ENCODE data around the gene CTSD.
"Not testable (repeated sequence)": the region's sequence is repeated elsewhere in the genome, so short reads cannot be mapped to it uniquely, and the experiment has no call there.

Gene CTSD

DNA sequence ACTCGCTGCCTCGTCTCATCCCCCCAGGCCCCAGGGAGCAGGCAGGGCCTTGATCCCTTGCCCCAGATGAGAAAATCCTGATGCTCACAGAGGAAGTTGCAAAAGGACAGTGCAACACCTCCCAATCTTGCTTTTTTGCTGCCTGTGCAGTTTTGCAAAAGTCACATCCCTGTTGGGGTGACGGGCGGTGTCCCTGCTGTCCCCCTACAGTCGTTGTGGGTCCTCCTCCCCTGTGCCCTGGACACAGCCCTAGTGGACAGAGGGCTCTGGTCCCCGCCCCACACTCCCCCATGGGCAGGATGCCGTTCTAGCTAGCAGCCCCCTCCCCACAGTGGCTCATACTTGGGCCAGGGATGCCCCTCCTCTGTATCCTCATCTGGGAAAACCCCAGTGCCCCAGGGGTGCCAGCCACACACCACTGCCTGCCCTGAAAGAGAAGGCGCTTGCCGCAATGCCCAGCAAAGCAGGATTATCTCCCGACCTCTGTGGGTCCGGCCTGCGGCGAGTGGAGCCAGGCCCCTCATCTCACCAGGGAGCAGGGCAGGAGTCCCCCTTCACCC is 18.4 kb upstream of the CTSD start:
- no peak for DNase-seq

DNA sequence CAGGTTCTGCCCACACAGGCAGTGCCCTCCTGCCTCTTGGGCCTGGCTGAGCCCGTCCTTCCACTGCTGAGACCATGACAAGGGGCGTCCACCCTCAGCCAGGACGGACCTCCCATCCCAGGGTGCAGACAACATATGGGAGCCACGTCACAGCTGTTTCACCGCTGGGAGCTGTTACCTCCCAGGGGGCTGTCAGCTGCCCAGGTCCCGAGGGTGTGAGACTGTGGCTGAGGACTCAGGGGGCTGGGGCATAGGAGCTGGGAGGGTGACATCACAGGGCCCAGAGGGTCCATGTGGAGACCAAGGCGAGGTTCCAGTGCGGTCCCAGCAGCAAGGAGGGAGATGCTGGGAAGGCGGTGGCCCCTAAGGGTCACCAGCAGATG is 17.9 kb upstream of the CTSD start:
- no peak for DNase-seq

DNA sequence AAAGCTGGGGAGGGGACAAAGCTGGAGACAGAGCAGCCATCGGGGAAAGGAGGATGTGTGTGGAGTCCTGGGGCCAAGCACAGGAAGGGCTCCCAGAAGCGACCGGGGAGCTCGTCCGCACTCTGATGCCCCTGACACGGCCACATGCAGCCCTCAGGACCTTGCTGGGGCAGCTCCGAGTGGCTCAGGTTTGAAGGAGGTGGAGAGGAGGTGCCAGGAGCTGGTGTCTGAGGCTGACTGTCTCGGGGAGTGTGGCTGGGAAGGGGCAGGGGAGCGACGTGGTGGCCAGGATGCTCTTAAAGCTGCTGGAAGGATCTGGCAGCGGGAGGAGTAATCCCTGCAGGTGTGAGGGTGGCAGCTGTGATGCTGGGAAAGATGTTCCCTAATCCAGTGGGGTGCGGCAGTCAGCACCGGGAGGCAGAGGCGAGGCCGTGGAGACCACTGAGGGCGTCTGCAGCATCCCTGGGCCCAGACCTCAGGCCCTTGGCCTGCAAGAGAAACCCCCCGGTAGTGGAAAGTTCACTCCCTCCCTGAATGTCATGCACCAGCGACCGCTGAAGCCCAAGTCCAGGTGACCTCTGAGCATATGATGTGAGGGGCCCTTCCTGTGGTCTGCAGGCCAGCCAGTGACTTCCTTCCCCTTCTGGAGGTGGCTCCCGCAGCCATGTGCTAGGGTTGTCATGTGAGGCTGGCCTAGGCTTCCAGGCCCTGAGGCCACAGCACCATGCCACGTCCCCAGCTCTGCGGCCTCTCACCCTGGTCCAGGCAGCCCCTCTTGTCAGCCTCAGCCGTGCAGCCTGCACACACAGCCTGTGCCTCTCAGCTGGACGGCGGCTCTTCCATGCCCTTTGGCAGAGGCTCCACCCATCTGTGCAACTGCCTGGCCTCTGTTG is 17.2 kb upstream of the CTSD start:
- no peak for DNase-seq

DNA sequence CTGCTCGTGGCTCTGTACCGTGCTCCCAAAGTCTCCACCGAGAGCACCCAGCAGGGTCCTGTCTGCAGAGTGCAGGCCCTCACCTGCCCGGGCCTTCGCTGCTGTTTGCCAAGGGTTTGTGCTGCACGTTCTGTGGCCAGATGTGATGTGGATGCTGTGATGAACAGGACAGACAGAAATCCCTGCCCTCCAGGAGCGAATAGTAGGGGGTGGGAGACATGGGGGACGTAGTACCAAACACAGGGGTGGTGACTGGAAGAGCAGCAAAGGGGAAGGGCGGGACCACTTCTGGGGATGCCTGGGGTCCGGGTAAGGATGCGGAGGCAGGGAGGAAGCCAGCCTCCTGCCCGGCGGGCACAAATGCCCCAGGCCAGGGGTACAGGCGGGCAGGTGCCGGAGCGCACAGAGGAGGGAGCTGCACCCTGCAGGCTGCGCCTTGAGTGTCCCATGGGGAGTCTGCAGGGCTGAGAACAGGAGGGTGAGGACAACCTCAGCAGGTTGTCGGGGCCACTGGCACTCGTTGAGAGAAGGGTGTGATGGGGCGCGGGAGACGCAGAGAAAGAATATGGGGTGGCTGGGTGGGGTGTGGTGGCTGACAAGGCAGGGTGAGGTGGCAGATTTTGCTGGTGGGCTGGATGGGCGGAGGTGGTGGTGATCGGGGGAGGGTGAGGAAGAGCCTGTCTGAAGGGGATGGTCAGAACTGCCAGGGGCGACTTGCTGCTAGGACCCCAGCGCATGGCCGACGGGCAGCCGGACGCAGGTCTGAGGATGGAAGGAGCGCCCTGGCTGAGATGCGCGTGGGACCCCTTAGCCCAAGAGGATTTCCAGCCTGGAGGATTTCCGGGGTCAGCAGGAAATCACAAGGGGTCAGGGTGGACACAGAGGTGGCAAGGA is 16.3 kb upstream of the CTSD start:
- no peak for DNase-seq

DNA sequence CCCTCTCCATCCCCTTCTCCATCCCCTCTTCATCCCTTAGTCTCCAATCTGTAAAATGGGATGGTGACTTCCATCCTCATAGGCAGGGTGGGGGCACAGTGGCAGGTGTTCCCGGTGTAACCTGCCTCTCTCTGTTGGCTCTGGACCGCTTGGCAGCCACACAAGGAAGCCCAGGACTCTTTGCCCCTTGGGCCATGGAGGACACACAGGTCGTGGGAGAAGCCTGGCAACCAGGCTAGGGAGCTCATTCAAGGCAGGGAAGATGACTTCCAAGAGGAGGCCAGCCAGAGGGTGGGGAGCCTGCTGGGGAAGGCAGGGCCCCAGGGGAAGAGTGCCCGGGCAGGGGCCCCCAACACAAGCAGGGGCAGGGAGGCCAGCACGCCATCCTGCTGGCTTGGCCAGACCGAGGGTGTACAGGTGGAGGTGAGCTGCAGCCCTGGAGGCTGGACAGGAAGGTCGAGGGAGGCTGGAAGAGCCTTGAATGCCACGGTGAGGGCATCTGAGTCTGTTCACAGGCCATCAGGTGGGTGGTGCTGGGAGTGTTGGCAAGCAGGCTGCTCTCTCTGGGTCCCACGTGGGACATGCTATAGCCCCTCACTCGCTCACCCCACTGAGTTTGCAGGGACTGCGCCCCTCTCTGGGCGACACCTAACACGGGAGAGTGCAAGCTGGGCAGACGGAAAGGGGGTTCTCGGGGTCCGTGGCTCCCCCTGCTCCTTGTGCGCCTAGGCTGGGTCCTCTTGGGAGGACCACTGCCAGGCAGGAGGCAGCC is 15.5 kb upstream of the CTSD start:
- no peak for DNase-seq

DNA sequence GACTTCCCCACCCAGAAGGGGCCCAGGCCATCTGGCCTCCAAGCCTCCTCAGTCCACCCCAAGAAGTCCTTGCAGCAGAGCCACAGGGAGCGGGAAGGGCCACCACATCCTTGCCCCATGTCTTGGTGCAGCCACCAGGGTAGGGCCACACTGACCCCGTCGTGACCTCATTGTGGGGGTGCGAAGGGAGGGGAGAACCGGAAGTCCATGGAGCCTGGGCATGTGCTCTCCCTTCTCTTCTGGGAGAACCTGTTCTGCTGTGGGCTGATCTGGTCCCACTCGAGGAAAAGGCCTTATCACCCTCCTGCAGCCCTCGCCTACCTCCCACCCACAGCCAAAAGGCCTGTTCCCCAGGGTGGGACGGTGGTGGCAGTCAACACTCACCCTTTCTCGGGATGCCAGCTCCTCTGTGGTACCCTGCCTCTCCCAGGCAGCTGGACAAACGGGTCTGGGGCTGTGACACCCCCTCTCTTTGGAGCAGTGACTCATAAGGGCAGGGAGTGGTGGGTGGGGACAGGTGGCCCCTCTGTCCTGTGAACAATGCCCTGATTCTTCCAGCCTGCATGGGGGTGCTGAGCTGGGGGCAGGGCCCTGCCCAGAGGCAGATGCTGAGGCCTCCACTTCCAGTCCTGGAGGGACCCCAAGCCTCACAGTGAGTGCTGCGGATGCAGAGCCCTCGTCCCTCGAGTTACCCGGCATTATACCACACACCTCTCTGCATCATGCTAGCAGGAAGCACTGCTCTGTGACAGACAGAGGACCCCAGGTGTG is 14.6 kb upstream of the CTSD start:
- no peak for DNase-seq

DNA sequence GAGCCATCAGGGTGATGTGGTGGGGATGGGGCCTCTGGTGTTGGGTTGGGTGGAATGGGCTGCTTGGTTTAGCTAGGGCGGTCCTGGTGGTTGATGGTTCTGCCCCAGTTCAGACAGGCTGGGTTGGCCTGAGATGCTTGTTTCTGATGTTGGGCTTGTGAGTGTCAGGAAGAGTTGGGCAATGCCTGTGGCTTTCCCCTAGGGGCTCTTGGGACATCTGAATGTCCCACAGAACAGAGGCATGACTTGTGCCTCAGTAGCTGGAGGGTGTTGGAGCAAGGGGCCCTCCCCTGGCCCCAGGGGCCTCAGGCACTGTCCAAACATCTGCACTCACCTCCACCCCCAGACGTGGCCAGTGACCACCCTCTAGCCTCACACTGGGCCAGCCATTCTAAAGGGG is 14.0 kb upstream of the CTSD start:
- DNase-seq = no peak

DNA sequence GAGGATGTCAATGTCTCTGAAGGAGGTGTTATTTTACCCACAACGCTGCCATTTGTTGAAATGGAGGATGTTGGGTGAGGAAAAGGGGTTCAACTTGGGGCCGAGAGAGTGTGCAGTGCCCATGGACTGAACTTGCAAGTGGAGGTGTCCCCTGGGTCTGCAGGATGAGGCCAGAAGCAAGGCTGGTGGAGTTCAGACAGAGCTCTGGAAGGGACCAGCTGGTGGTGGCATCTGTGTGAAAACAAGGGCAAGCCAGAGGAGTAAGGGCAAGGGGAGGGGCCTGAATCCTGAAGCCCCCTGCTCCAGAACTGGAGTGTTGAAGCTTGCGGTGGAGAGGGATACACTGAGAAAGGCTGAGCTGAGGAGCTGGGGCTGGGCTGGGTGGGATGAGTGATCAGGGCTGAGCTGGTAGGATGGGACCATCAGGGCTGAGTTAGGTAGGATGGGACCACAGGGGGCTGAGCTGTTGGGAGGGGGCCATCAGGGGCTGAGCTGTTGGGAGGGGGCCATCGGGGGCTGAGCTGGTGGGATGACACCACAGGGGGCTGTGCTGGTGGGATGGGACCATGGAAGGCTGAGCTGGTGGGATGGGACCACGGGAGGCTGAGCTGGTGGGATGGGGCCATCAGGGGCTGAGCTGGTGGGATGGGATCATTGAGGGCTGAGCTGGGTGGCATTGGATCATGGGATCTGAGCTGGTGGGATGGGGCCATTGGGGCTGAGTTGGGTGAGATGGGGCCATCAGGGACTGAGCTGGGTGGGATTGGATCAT is 13.4 kb upstream of the CTSD start:
- DNase-seq = no peak

DNA sequence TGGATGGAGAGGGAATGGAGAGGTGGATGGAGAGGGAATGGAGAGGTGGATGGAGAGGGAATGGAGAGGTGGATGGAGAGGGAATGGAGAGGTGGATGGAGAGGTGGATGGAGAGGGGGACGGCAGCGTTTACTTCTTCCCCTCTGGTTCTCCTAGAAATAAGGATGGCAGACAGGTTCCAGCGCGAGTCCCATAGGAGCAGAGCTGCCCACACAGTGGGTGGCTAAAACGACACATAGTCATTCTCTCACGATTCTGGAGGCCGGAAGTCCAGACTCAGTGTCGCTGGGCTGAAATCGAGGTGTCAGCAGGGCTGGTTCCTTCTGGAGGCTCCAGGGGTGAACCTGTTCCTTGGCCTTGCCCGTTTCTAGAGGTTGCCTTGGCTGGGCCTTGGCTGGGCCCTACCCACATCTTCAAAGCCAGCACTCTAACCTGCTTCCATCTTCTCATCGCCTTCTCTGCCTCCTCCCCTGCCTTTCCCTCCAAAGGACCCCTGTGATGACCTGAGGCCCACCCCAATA is 12.7 kb upstream of the CTSD start:
- no peak for DNase-seq

DNA sequence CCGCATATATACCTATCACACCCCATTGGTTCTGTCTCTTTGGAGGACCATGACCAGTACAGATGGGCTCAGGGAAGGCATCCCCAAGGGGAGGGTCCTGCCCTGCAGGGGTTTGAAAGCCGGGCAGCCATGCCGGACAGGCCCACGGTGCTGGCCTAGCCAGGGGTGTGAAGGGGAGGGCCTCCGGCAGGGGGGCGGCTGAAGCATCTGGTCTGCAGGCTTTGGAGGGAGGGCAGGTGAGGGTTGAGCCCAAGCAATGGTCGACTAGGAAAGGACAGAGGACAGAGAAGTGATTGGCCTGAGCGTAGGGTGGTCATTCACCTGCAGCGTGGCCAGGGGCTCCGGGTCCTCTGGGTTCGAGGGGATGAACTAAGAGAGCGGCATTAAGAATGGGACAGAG is 11.2 kb upstream of the CTSD start:
- no peak for DNase-seq

DNA sequence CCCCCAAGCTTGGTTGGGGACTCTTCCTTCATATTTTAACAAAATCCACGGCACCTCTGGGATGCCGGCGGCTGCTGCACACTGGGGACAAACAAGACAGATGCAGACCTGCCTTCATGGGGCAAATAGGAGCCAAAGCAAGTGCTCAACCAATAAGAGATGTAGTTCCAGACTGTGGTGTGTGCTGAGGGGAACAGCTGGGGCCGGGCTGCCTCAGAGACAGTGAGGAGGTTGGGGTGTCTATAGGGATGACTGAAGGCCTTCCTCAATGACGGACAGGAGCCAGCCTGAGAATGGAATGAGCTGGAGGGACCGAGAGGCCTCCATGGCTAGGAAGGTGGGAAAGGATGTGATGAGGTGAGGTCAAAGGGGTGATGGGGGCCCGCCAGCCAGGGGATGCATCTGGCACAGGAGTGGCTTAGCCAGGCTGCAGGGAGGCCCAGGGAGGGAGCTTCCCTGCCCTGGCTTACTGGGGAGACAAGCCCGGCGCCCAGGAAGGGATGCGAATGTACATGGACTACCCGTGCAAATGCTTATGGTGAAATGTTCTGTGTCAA is 10.3 kb upstream of the CTSD start:
- no peak for DNase-seq

DNA sequence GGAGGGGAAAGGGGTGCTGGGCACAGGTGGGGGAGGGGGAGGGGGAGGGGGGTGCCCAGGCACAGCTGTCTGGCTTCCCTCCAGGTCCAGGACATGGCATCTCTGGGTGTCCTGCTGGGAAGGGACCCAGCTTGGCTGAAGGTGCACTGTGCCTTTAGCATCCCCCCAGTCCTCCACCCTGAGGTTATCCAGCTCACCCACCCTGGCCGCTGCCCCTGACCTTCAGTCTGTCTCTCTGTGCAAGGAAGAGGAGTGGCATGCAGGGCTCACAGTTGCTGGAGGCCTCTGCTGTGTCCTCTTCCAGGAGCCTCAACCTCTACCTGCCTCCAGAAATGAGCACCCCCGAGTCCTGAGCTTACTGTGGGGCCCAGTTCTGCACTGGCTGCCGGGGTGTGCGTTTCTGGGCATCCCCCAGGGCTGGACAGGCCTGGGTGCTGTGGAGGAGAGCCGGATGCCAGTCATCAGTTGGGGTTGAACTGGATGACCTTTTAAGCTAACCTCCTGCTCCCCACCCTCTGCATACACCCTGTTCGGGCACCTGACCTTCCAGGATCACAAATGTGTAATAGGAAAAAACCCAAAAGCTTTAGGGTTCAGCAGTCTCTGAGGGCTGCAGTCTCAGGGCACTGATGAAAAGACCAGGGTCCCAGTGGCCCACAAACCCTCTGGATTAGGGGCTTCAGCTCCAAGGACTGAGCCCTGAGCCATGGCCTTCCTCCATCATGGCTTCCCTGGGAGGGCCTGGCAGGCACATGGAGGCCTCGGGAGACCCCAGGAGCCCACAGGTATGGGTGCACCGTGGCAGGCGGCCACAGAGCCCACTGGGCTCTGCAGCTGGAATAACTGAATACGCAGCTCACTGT is 9.6 kb upstream of the CTSD start:
- DNase-seq = no peak

DNA sequence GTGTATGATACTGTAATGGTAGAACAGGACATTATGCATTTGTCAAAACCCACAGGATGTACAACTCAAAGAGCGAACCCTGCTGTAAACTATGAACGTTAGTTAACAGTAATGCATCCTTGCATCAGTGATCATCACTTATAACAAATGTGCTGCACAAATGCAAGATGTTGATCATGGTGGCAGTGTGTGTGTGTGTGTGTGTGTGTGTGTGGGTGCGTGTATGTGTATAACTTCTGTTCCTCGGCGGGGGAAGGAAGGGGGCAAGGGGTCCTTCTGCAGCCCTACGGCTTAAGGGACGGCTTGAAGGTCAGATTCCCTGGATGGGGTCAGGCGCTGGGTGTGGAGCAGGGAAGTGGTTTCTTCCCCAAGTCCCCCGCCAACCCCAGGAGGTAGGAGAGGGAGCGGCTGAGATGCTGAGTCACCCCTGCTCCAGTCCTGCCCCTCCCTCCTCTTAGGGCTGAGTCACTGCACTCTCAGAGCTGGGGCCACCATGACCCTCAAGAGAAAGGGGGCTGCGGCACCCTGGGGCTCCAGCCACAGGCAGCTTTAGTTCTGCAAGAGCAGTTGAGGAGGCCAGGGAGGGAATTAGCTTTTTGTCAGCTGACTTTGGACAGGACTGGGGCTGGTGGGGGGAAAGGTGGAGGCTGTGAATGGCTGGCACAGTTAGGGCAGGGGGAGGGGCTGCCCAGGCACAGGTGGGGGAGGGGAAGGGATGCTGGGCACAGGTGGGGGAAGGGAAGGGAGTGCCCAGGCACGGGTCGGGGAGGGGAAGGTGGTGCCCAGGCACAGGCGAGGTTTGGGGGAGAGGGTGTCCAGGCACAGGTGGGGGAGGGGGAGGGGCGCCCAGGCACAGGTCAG is 8.8 kb upstream of the CTSD start:
- DNase-seq = peak; percentile 64

DNA sequence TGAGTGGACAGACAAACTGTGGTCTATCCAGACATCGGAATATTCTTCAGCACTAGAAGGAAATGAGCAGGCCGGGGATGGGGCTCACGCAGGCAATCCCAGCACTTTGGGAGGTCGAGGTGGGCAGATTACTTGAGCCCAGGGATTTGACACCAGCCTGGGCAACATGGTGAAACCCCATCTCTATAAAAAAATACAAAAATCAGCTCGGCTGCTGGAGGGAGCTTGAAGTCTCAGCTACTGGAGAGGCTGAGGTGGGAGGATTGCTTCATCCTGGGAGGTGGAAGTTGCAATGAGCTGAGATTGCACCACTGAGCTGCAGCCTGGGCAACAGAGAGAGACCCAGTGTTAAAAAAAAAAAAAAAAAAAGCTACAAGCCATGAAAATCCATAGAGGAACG is 8.0 kb upstream of the CTSD start:
- DNase-seq = peak; percentile 0

DNA sequence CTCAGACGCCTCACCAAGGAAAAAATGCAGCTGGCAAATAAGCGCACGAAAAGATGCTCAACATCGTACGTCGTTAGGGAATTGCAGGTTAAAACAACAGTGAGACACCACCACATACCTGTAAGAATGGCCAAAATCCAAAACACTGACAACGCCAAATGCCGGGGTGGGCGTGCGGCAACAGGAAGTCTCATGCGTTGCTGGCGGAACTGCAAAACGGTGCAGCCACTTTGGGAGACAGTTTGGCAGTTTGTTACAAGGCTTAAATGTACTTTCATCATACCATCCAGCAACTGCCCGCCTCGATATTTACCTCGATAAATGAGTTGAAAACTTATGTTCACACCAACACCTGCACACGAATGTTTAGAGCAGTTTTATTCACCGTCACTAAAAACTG is 7.5 kb upstream of the CTSD start:
- DNase-seq = no peak

DNA sequence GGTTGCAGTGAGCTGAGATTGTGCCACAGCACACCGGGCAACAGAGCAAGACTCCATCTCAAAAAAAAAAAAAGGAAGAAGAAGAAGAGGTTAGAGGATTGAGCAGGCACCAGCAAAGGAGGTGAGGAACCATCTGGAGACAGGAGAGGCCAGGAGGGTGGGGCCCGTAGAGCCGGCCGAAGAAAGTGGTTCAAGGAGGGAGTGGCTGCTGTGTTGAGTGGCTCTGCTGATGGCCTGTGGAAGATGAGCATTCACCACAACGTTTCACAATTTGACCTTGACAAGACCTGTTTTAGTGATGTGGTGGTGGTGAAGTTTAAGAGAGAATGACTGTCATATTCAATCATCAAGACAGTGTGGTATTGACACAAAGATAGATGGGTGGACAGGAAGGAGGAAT is 6.8 kb upstream of the CTSD start:
- peak; percentile 0 for DNase-seq

DNA sequence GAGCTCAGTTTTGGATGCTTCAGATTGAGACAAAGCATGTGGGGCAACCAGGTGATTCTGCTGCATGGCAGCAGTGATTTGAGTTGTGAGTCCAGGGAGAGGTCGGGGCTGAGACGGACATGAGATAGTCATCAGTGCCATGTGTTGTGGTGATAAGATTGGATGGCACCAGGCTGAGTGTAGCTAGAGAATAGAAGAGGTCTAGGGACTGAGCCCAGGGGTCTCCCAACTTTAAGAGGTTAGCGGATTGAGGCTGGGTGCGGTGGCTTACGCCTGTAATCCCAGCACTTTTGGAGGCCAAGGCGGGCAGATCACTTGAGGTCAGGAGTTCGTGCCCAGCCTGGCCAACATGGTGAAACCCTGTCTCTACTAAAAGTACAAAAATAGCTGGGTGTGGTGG is 6.3 kb upstream of the CTSD start:
- DNase-seq = no peak

DNA sequence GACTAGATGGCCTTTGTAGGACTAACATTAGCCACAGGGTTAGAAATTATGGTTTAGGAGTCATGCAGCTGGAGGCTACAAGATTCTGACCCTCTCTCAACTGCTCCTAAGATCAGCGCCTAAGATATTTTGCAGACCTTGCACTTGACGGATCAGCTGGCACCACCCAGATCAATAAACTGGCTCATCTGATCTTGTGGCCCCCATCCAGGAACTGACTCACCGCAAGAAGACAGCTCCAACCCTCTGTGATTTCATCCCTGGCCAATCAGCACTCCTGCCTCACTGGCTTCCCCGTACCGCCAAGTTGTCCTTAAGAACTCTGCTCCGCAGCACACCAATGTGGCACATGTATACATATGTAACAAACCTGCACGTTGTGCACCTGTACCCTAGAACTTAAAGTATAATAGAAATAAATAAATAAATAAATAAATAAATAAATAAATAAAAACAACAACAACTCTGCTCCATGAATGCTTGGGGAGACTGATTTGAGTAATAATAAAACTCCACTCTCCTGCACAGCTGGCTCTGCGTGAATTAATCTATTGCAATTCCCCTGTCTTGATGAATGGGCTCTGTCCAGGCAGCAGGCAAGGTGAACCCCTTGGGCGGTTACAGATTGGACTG is 5.7 kb upstream of the CTSD start:
- DNase-seq = not testable (repeated sequence)

All from stimulated activated CD4-positive, alpha-beta T cell treated with anti-CD3 and anti-CD28 coated beads, Interleukin-4, amount 100 ng/mL, for 1 hour (primary cell).